HG02759 (cell line): ENCODE measurements around the gene BCORL1.

Source experiments
- ATAC-seq: cut with Tn5 transposase; IDR thresholded peaks from one replicate; pipeline ENCODE4 v1.9.1; 2021; ENCODE audit warnings: mild to moderate bottlenecking, moderate library complexity; ENCODE audit not compliant: unreplicated experiment

BCORL1 gene, protein sequence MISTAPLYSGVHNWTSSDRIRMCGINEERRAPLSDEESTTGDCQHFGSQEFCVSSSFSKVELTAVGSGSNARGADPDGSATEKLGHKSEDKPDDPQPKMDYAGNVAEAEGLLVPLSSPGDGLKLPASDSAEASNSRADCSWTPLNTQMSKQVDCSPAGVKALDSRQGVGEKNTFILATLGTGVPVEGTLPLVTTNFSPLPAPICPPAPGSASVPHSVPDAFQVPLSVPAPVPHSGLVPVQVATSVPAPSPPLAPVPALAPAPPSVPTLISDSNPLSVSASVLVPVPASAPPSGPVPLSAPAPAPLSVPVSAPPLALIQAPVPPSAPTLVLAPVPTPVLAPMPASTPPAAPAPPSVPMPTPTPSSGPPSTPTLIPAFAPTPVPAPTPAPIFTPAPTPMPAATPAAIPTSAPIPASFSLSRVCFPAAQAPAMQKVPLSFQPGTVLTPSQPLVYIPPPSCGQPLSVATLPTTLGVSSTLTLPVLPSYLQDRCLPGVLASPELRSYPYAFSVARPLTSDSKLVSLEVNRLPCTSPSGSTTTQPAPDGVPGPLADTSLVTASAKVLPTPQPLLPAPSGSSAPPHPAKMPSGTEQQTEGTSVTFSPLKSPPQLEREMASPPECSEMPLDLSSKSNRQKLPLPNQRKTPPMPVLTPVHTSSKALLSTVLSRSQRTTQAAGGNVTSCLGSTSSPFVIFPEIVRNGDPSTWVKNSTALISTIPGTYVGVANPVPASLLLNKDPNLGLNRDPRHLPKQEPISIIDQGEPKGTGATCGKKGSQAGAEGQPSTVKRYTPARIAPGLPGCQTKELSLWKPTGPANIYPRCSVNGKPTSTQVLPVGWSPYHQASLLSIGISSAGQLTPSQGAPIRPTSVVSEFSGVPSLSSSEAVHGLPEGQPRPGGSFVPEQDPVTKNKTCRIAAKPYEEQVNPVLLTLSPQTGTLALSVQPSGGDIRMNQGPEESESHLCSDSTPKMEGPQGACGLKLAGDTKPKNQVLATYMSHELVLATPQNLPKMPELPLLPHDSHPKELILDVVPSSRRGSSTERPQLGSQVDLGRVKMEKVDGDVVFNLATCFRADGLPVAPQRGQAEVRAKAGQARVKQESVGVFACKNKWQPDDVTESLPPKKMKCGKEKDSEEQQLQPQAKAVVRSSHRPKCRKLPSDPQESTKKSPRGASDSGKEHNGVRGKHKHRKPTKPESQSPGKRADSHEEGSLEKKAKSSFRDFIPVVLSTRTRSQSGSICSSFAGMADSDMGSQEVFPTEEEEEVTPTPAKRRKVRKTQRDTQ (N-terminal part only)

DNA sequence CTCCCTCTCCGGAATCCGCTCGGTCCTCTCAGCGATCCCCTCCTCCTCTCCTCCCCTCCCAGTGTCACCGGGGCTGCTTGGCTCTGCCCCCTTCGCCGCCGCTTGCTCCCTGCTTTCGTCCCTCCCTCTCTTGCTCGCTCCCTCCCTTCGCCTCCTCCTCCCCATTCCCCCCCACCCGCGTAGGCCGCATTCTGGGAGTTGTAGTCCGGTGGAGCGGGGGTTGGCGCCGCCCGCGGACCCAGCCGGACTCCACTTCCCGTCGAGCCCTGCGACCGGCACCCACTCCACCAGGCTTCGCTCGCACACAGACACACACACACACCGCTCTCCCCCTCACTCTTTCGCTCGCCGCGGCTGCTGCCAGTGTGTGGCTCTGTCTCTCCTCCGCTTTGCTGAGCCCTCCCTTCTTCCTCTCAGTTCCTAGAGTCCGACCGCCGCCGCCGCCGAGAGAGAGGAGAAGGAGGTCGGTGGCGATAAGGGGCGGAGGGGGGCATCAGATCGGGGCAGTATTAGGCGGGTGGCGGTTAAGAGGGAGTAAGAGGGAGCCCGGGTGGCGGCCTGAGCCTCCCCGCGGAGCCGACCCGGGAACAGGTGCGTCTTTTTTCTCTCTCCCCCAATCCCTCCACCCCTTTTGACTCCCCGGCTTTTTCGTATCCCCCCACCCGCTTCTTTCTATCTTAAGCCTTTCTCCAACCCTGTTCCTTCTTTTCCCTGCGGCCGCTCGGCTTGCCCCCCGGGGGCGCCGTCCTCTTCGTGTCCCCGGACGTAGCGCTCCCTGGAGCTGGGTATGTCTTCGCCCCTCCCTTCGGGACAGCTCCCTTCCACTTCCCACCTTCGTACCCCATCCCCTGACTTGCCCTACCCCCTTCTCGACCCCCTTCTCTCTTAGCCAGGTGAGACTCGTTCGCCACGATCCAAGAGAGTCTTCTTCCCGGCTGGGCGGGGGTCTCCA is at the start of gene BCORL1:
Gene BCORL1, plus strand, starts transcription at position 336 of the 952 bp plus-strand sequence. CDS start 22,597 bp downstream, outside the sequence.
- ATAC-seq: peak; percentile 95

DNA sequence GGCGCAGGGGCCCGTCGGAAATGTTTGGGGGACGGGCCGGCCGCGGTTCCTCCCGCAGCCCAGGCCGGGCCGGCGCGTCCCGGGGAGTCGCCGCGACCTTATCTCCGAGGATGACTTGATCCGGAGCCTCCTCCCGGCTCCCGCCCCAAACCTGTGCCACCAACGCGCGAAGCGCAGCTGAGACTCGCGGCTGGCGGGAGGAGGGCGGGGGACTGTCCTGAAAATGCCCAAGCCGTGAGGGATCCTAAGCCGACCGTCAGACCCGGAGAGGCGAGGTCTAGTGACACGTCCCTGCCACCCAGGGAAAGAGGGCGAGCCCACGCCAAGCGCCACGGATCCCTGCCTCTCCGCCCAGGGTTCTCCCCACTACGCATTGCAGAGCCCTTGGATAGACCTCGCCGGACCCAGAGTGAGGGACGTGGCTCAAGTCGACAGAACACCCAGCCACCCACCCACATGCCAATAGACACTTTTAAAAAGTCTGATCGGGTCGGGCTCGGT is 49.6 kb upstream of the BCORL1 start:
- ATAC-seq: peak; percentile 9

DNA sequence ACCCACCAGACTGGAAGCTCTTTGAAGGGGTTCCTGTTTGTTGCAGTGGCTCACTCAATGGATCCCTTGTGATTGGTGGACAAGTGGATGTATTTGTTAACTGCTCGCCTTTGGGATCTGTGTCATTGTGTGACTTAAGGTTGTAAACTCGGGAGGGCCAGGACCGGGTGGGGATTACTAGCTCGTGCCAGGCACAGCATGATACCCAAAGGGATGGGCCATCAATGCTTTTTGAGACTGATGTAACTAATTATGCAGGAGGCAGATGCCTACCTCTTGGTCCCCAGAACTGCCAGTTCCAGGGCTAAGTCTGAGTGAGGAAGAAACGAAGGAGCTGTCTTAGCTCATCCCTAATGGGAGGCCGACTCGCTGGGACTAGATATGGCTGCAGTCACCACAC is 48.7 kb upstream of the BCORL1 start:
- ATAC-seq: no peak

DNA sequence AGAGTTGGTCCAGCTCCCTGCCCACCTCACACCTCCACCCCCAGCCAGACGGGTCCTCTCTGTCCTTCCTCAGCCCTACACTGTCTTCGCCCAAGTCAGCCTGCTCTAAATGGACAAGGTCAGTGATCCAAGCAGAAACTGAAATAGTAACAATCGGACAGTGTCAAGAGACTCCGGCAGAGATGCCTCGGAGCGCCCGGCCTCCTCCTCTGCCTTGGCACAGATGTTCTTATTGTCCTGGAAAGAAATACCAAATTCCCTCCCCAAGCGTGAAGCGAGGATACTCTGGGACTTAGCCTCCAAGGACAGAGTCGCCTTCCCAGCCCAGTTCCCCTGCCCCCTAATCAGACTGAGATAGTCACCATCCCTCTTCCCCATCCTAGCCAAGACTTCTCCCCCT is 48.0 kb upstream of the BCORL1 start:
- no peak for ATAC-seq

DNA sequence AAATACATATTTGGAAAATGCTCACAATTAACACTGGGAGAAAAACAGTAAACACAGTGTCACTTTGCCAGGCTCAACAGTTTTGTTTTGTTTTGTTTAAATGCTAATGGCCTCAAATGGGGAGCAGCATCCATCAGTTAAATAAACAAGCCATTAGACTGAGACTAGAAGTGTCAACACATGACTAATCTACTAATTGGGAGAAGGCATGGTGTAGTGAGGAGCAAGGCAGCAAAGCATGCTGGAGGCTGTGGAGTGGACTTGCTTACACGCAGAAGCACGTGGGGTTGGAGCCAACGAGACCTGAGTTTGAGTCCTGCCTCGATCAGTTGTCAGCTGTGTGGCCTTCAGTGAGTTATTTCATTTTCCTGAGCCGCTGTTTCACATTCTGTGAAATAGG is 47.5 kb upstream of the BCORL1 start:
- ATAC-seq: no peak

DNA sequence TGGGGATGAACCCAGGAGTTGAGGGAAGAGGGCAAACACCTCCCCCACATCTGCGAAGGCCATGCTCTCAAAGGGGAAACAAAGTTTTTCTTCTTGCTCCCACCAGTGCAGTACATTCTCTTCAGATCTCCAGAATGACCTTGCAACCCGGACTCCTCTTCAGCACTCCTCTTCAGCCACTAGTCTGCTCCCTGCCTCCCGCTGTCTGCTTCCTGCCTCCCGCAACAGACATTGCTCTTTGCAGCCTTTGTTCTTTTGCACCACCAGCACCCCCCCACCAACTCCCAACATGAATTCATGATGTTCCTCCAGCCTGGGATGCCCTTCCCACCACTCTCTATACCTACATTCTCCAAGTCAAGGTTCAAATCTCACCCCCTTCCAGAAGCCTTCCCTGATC is 44.4 kb upstream of the BCORL1 start:
- no peak for ATAC-seq

DNA sequence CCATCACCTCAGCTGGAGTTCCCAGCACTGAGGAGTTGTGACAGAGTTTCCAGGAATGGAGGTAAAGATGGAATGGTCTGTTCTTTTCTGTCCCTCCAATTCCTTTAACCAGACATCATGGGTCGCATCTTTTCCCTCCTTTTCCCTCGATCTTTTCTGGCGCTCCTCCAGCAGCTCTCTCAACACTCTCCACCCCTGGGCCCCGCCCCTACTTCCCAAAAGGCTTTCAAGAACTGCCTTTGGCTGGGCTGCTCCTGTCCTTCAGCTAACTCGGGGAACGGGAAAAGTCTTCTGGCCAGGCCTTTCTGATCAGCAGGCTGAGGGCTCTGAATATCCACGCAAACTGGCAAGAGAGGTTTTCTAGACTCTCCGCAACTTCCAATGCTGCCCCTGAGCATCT is 42.4 kb upstream of the BCORL1 start:
- no peak for ATAC-seq

DNA sequence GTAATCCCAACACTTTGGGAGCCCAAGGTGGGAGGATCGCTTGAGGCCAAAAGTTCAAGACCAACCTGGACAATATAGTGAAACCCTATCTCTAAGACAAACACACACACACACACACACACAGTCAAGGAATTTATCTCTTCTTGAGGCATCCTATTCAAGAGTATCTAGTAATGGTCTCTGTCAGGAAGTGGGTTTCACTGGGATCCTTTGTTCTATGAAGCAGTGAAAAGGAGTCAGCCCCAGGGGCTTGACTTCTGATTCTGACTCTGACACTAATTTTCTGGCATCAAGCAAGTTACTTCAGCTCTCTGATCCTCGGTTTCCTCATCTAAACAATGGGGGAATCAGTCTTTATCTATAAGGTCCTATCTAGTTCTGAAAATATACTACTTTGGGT is 41.7 kb upstream of the BCORL1 start:
- ATAC-seq: no peak

DNA sequence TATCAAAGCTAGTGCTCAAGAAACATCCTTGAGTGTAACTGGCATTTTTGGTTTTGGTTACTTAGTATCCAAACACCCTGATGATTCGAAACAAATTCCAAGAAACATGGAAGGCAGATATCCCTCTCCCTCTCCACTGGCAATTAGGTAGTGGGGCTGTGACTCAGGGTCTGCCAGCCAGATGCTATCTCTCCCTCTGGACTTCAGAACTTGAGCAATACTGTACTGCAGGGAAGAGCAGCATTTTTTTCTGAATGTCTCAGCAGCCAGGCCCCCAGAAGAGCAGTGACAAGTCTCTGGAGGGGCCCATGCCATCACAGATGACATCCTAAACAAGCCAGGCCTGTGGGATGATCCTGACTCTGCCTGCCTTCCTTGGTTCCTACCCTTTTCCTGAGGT is 37.3 kb upstream of the BCORL1 start:
- ATAC-seq: no peak

DNA sequence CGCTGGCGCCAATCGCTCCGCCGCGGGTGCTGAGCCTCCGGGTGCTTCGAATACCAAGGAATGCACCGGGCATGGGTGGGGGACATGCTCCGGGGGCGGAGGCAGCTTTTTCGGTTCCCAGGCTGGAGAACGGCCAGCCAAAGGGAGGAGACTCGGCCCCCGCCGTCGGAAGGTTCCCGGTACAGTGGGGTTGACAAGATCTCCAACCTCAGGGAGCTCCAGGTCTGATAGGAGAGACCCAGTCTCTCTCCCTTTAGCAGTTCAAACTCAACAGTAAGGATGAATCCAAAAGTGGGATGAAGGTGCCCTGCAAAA is 29.1 kb upstream of the BCORL1 start:
- no peak for ATAC-seq

DNA sequence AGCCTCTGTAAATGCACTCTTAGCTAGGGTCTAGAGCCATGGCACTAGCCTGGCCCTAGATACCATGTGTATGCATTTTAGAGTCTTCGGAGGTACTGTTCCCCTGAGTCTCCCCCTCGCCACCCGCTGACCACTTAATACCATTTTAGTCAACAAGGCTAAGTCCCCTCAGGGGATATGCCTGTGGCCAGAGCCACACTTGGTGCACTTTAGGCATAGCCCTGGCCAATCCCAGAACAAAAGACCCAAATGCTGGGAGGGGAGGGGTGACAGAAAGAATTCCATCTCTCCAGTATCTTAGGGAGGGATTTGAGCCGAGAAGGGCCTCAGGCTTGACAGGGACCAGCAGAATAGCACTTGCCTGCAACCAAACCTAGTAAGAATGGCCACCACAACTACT is 28.6 kb upstream of the BCORL1 start:
- ATAC-seq: no peak

DNA sequence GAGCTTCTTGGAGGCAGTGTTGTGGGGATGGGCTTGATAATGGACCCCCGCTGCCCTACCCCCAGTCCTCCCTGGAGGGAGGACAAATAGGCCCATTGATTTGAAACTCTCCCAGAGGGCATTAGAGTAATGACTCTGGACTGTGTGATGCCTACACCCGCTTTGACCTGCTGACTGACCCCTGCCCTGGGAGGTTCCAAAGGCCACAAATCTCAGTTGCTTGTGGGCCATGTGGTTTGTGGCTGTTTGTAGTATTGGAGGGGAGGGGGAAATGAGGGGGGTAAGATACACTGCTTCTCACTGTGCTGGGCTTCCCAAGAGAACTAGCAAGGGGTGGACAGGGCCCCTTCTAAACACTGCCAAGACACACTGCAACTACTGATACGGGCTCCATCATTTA is 27.6 kb upstream of the BCORL1 start:
- ATAC-seq: no peak

DNA sequence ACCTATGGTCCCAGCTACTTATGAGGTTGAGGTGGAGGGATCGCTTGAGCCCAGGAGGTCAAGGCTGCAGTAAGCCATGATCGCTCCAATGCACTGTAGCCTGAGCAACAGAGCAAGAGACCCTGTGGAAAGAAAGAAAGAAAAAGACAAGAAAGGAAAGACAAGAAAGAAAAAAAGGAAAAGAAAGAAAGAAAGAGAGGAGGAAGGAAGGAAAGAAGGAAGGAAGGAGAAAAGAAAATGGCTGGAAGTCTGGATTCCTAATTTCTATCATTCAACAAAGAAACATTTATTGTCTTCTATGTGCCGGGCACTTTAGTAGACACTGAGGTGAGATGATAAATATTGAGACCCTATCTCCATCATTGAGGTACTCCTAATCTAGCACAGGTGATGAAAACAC is 26.8 kb upstream of the BCORL1 start:
- ATAC-seq: no peak

DNA sequence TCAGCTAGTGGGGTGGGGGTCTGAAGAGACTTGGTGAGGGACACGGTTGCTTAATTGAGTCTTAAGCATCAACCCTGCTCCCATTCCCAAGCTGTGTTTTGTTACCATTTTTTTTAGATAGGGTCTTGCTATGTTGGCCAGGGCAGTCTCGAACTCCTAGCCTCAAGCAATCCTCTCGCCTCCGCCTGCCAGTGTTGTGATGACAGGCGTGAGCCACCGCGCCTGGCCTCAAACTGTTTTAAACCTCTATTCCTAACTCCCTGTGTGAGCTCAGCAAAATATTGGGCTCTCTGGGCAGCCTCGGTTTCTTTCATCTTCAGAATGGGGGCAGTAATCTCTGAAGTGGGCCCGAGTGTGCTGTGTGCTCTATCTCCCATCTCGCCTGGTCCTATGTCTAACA is 26.3 kb upstream of the BCORL1 start:
- ATAC-seq: no peak

DNA sequence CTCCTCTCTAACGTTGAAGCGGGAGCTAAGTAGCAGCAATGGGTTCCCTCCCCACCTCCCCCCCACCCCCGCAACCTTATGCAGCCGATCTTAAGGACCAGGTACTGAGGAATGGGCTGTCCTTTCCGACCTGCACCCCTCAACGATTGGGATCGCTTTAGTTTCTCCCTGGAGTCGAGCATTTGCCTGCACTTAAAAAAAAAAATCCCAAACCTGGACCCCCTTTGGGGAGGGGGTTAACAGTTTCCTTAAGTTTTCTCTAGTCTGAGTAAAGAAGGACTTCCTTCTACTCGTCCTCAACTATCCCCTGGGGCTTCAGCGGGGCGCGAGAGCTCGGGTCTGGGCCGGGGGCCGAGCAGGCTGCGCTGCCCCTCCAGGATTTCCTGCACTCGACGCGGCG is 25.7 kb upstream of the BCORL1 start:
- ATAC-seq: no peak

DNA sequence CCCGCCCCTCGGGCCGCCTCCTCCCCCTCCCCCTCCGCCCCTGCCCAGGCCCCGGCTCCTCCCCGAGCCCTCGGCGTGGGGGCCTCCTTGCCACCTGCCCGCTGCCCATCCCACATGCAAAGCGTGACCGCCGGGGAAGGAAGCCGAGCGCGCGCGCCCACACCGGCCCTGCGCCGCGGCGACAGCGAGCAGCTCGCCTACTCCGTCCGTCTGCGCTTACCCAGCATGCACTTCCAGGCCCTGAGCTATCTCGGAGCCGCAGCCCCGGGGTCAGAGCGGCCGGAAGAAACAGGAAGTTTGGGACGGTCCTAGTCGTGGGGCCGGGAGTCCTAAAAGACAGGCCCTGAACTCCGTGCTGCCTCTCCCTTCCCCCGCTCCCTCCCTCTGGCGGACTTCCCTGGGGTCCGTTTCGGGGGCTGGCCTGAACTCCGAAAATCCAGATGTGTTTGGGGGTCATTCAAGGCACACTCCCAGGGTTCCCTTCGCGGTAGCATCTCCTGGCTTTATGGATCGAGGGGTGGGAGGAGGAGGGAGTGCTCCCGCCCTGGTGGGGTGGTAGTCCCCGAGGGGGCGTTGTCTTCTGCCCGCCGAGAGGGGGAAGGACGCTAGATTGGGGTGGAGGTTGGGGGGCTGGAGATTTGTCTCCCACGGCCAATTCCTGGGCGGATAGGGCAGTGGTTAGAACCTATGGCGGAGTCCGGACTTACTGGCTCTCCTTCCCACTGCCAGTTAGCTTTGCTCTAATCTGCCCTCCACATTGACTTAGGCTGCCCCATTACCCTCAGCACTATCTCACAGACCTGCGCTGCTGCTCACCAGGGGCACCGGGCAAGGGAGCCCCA is 25.0 kb upstream of the BCORL1 start:
- peak; percentile 76 for ATAC-seq

DNA sequence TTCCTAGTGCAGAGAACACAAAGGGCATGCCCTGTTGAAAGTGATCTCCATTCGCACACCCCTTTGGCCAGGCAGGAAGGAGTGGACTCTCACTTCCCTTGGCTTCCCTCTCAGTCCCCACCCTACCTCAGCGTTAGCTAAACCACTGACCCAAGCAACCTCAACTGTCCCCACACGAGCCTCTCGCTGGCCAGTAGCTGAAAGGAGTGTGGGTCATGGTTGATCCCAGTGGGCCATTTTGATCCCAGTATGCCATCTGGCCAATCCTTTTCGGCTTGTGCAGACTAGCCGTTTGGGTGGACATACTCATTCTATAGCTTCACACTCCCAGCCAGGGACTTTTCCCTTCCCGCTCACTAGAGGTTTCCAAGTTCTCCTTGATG is 24.4 kb upstream of the BCORL1 start:
- no peak for ATAC-seq

DNA sequence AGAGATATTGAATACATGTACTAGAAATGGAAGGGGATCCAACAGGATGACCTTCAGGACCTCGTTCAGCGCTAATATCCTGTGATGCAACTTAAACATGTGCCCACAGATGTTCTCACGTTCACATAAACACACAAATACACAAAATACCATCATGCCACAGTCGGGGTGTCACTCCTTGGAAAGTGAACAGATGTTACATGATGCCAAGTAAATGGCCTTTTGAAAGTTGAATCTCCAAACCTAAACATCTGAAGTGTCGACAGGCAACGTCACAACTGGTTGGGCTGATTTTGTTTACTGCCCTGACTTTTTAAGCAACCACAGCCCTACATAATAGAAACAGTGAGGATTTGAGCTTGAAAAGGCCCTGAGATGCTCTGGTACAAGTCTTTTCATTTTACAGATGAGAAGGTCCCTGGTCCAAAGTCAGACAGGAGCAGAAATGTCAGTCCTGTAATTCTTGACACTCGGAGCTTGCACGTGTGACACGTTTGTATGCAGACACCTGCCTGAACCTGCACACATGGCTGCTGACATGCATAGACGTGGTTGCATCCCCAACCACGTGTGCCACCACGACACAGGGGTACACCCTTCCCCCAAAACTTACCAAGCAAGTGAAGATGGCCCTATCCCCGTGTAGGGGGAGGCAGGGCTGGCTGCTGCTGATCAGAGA is 23.5 kb upstream of the BCORL1 start:
- ATAC-seq: no peak

DNA sequence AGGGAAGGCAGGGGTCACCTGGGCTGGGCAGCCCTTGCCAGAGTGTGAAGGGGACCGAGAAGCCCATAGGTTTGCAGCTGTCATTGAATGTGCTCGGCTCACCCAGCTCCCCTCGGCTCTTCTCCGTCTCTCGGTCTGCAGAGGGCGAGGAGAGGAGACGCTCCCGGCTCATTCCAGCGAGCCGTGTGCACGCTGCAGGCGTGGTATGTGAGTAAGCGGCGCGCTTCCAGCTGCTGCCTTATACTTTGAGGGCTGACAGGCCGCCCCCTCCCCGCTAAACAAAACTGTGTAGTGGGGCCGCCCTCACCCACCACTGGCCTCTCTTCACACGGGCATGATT is 23.0 kb upstream of the BCORL1 start:
- ATAC-seq: no peak
